HG03039 (cell line): Measurements from ENCODE around the gene RAB9B.
"Not testable (repeated sequence)": the region's sequence is repeated elsewhere in the genome, so short reads cannot be mapped to it uniquely, and the experiment has no call there.

Experiments used
- ATAC-seq: cut with Tn5 transposase; IDR thresholded peaks from one replicate; pipeline ENCODE4 v1.9.1; 2021; ENCODE audit warnings: mild to moderate bottlenecking, moderate library complexity; ENCODE audit not compliant: unreplicated experiment

RAB9B gene, protein sequence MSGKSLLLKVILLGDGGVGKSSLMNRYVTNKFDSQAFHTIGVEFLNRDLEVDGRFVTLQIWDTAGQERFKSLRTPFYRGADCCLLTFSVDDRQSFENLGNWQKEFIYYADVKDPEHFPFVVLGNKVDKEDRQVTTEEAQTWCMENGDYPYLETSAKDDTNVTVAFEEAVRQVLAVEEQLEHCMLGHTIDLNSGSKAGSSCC

DNA sequence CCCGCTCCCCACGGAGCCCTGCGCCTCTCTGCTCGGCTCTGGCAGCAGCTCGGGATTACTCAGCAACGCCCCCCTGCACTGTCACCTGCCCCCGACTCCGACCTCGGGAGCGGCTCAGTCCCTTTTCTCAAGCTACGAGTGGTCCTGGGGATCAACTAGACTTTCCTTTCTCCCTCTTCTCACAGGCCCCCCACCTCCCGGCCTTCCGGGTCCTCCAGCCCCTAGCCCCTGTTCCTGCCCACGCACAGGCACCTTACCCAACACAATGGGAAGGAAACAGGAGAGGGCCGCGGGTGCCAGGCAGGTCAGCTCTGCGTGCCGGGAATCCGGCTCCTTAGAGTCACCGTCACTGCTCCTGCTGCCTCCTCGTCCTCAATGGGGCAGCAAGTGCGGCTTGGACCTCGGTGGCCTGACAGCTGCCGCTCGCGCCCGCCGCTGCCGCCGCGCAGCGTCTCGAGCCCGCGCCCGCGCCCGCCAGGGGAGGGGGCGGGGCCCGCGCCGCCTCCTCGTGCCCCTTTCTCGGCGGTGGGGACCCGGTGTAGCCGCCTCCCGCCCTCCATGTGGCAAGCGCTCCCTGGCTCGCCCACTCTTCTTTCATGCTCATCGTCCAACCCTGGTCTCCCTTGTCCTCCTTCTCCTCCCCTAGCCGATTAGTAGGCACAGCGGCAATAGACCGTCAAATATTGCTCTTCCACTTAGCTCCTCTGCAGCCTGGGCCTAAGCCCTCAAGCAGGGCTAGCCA, at the start of gene RAB9B:
Gene RAB9B, minus strand, starts transcription at position 455 of the 742 bp plus-strand sequence. CDS start 6,473 bp downstream, outside the sequence.
- ATAC-seq: peak; percentile 89

DNA sequence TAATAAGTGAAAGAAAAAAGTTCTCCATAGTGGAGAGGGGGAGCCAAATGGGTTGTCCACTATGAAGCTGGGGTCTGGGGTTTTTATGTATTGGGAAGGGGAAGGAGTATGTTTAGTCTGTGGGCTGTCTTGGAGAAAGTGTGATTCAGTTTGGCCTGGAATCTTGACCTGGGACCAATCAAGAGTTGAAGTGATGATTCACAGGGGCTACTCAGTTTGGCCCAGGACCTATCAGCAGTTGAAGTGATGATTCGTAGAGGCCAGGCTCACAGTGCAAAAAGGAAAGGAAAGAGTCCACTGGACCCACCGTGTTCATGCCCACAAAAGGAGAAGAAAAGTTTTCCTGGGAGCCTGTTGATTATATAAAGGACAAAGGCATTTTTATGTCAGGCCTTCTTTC, 47.3 kb upstream of the RAB9B start:
- no peak for ATAC-seq

GRCh38 chrX:103878466-103879122, 46.5 kb upstream of the RAB9B start:
- ATAC-seq: no peak

DNA sequence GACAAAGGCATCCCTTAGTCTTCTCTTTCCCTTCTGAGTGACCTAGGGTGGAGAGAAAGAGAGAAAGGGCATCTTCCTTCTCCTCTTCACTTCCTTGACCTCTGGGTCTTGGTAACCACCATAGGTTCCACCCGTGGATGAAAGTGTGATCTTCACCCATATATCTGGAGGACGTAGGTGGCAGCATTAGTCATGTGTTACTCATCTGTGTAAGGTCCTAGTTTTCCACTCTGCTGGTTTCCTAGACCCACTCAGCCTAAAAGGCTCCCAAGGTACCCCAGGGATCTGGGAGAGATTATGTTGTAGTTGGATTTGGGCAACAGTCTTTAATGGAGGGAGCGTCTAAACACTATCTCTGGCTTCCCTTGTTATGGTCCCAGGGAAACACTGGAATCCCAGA, 45.5 kb upstream of the RAB9B start:
- ATAC-seq: no peak

- ATAC-seq: no peak
These were observed 33.0 kb upstream of the RAB9B start for GRCh38 chrX:103864886-103865534.

- ATAC-seq: no peak
These were observed 32.1 kb upstream of the RAB9B start for GRCh38 chrX:103864149-103864548.

GRCh38 chrX:103861200-103861599, 29.1 kb upstream of the RAB9B start:
- no peak for ATAC-seq

- ATAC-seq: no peak
These were observed 17.5 kb upstream of the RAB9B start for GRCh38 chrX:103849558-103849957.

- ATAC-seq: no peak
These were observed 15.3 kb upstream of the RAB9B start for GRCh38 chrX:103847174-103847870.

DNA sequence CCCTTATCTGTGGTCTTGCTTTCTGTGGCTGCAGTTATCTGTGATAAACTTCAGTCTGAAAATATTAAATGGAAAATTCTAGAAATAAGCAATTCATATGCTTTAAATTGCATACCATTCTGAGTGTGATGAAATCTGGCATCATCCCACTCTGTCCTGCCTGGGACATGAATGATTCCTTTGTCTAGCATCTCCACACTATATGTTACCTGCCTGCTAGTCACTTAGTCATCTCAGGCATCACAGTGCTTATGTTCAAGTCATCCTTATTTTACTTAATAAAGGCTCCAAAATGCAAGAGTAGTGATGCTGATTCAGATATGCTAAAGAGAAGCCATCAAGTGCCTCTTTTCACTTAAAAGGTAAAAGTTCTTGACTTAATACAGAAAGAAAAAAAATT, 14.3 kb upstream of the RAB9B start:
- no peak for ATAC-seq

- ATAC-seq: peak; percentile 68
These were observed 13.2 kb upstream of the RAB9B start for GRCh38 chrX:103845165-103845653.

- ATAC-seq: no peak
These were observed 7.3 kb upstream of the RAB9B start for GRCh38 chrX:103839404-103839803.

DNA sequence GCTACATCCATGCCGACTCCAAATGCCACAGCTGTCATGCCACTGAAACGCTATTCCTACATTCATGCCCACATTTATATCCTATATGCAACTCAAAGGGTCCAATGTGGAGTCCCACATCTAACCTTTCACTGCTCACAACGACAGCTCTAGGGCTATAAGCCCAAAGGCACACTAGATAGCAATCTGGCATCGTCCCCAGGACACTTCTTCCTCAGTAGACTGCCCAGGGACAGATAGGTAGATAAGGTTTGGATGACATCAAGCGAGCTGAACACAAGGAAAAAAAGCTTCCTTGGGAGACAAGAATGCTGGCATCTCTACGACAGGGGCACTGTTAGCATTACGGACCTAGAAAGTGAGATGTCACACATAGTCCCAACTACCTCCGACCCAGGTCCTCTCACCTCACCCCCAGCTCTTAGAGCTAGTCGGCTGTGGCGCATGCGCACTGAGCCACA, 685 bp downstream of the RAB9B start:
- ATAC-seq: no peak

DNA sequence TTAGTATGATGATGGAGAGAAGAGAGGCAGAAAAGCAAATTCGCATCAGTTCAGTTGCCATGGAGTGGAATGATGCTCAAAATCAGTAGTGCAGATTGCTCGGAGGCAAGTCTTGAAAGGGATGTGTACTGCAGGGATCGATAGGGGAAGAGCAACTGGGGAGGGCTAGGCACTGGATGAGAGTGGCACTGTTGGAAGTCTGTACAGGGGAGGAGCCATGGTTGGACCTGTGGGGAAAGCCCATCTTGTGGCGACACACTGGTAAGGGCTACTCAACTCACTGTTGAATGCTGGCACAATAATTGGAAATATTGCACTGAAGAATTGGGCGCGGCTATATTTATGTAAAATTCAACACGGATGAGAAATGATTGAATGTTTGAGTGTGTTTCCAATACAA, 1.2 kb downstream of the RAB9B start:
- no peak for ATAC-seq

- ATAC-seq: no peak
These were observed 3.5 kb downstream of the RAB9B start for GRCh38 chrX:103828529-103828928.

DNA sequence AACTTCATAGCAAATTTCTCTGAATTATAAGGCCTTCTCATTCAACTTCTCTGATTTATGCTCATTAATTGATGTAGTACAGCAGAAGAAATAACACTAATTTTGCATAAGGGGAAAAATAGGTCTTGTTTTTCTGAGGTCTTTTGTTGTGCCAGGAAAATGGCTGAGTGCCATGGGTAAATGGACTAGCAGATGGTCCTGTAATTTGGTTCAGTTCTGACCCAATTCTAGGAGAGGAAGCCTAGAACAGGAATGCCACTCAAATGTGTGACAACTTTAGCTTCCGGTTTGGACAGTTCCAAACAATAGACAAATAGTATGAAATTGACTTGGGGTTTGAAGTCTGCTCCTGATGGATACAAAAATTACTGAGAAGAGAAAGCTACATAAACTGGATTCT, 6.2 kb downstream of the RAB9B start:
- ATAC-seq: no peak

GRCh38 chrX:103823591-103823990, 8.5 kb downstream of the RAB9B start:
- ATAC-seq: no peak

DNA sequence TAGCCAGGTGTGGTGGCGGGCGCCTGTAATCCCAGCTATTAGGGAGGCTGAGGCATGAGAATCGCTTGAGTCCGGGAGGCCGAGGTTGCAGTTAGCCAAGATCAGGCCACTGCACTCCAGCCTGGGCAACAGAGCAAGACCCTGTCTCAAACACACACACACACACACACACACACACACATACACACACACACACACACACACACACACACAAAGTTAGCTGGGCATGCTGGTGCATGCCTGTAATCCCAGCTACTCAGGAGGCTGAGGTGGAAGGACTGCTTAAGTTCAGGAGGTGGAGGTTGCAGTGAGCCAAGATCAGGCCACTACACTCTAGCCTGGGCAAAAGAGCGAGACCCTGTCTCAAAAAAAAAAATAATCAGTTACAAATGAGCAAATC, 11.3 kb downstream of the RAB9B start:
- not testable (repeated sequence) for ATAC-seq

DNA sequence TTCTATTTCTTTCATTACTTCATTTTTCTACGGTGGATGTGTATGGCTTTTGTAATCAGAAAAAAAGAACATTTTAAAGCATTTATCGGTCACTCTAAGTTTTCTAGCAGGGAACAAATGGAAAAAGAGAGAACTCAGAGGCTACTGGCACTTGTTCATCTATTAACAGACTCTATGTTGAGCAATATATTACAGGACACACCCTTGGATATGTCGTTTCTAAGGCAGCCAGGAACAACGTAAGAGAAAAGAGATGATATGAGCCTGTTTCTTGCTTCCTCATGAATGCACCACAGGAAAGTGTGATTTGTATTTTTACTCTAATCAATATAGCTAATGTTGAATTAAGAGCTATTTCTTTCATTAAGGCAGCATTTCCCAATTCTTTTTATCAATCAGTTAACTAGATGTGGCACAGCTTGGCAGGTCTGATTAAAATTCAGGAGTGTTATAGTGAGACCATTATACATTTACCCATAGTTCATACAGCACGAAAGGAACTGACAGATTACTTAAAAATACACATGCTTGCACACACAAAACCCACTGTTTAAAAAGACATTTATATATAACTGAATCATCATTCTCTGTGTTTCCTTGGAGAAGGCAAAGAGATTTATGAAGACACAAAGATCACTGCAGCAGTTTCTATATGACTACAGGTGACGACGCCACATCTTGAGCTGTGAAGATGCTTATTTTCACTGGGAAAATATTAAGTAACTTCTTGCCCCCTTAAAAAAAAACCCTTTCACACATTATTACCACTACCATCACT, 13.0 kb downstream of the RAB9B start:
- no peak for ATAC-seq

DNA sequence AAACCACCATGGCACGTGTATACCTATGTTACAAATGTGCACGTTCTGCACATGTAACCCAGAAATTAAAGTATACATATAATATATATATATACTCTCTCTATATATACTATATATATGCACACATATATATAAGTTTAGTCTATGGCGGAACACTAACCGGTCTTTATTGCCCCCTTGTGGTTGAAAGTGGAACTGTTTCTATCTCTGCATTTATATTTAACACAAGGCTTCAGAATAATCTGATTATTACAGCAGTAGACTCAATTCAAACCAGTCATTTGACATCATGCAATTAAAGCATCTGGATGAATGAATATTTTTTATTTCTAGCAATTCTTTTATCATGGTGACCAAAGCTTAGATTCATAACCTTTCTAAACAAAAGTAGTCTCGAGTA, 14.6 kb downstream of the RAB9B start:
- no peak for ATAC-seq
